ENCODE measurements around the gene NFYA. TPM values are rescaled to one million over a fixed set of nuclear protein-coding genes. Genes with fewer than 3 reads are reported as not detected.

The NFYA gene
- total RNA-seq, 2 experiments from 2014 or later: 23.5 to 47.9 TPM

- H3K36me3 ChIP-seq (ENCODE audit: insufficient read depth, low read length): no peaks in the 10 kb centered on the region
- H3K27ac ChIP-seq (ENCODE audit: low read depth, low read length, poor library complexity, severe bottlenecking): no peak overlapping the region
- H3K4me3 ChIP-seq (ENCODE audit: low read depth, low read length, poor library complexity, severe bottlenecking): no peak overlapping the region
- TF ChIP-seq CTCF (conservative IDR thresholded peaks at IDR 0.05; ENCODE audit: low read length) (no peak), EZH2phosphoT487 (IDR thresholded peaks at IDR 0.05; ENCODE audit: borderline replicate concordance, low read depth, low read length) (no peak)
- H3K79me2 ChIP-seq (ENCODE audit: insufficient read depth, low read depth, low read length): no peaks in the 10 kb centered on the region
- no peak overlapping the region for H3K4me2 ChIP-seq (ENCODE audit: low read length)
- H3K9me2 ChIP-seq (ENCODE audit: insufficient read depth, low read length): no peaks in the 10 kb centered on the region
- no TSS peak for BruUV-seq (replicated peaks)
- no peaks in the 10 kb centered on the region for H3K4me1 ChIP-seq (ENCODE audit: insufficient read depth, low read length, poor library complexity, severe bottlenecking)
- H3K9me3 ChIP-seq (ENCODE audit: low read length): no peaks in the 10 kb centered on the region
- ChIA-PET CTCF (ENCODE audit: unreplicated experiment) (interaction anchor here (0.6 kb wide), 1 partner anchor 624 kb away, joined by 3 read pairs; no protein-coding TSS in a partner anchor), POLR2A (interaction anchor here (1.0 kb wide), 1 partner anchor 12 kb away, joined by 3 read pairs; no protein-coding TSS in a partner anchor)
- H2AFZ ChIP-seq (ENCODE audit: low read length): no peak overlapping the region
- DNase-seq (ENCODE audit: low spot score): no peak
- intact Hi-C loops (cut with micrococcal nuclease; ENCODE audit: unreplicated experiment): no loop called here
- H4K20me1 ChIP-seq (ENCODE audit: insufficient read depth, low read length): no peaks in the 10 kb centered on the region
These were observed 34.6 kb upstream of the NFYA start for GRCh38 chr6:41038205-41038604.

DNA sequence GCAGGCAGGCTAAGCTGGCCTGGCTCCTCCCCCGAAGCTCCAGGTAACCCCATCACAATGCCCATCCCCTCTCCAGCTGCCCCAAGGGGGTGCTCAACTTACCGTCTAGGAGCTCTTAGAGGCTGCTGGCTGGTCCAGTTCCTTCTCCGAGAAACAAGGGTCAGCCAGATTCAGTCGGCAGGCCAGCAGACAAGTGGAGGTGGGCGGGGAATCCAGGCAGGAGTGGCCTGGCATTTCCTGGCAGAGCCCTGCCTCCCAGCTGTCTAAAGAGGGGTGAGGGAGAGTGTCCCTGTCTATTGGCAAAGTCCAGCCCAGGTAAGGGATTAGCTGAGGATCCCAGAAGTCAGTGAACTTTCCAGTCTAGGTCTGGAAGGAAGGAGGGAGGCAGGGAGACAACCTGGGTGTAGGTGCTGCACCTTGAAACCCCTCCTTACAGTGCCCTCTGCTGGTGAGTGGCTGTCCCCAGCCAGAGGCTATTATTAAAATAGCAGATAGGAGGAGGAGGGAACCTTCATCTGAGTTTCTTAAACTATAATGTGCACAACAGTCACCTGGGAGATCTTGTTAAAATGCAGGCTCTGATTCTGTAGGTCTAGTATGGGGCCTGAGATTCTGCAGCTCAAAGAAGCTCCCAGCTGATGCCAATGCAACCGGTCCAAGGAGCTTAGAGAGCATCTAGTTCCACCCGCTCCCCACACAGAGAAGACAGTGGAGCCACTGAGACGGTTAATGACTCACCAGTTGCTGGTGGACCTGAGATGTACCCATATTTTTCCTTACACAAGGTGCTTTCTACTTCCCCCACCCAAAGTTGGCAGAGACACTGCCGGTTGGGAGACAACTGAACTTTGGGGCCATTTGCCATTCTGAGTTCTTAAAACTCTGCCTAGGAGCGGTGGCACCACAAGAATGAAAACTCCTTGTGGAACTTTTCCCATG is 33.4 kb upstream of the NFYA start, which contains the start of gene UNC5CL:
Gene UNC5CL (minus strand): TSS at position 162 of the 939 bp plus-strand sequence. CDS start 4,147 bp downstream, outside the sequence.
- no peaks in the 10 kb centered on the region for H3K79me2 ChIP-seq (ENCODE audit: insufficient read depth, low read depth, low read length)
- intact Hi-C loops (cut with micrococcal nuclease; ENCODE audit: unreplicated experiment): no loop called here
- H3K36me3 ChIP-seq (ENCODE audit: insufficient read depth, low read length): no peaks in the 10 kb centered on the region
- H3K27ac ChIP-seq (ENCODE audit: low read depth, low read length, poor library complexity, severe bottlenecking): no peak within 1 kb of the TSS
- no peak for TF ChIP-seq EZH2phosphoT487 (IDR thresholded peaks at IDR 0.05; ENCODE audit: borderline replicate concordance, low read depth, low read length)
- peak; percentile 94 for TF ChIP-seq CTCF (conservative IDR thresholded peaks at IDR 0.05; ENCODE audit: low read length)
- peak; percentile 67 for DNase-seq (ENCODE audit: low spot score)
- H4K20me1 ChIP-seq (ENCODE audit: insufficient read depth, low read length): no peaks in the 10 kb centered on the region
- H2AFZ ChIP-seq (ENCODE audit: low read length): no peak within 1 kb of the TSS
- H3K4me3 ChIP-seq (ENCODE audit: low read depth, low read length, poor library complexity, severe bottlenecking): no peak within 1 kb of the TSS
- ChIA-PET POLR2A (no interaction called here), CTCF (ENCODE audit: unreplicated experiment) (interaction anchor here (0.6 kb wide), 1 partner anchor 279 kb away, joined by 3 read pairs; no protein-coding TSS in a partner anchor)
- no peaks in the 10 kb centered on the region for H3K9me2 ChIP-seq (ENCODE audit: insufficient read depth, low read length)
- BruUV-seq (replicated peaks): no TSS peak
- no peaks in the 10 kb centered on the region for H3K4me1 ChIP-seq (ENCODE audit: insufficient read depth, low read length, poor library complexity, severe bottlenecking)
- H3K4me2 ChIP-seq (ENCODE audit: low read length): no peak within 1 kb of the TSS
- H3K9me3 ChIP-seq (ENCODE audit: low read length): no peaks in the 10 kb centered on the region

All from OCI-LY7 (cell line).